D341Med (cell line): Measurements from ENCODE around the gene ATXN7.
A peak's percentile ranks its signal among the peaks of the same experiment; 100 is the strongest.

ENCODE experiments used
- DNase-seq: peaks from one replicate; pipeline ENCODE4 v3.0.0; 2012; ENCODE audit warnings: low spot score

ATXN7 gene

GRCh38 chr3:63934041-63934866 lies 70.6 kb downstream of the ATXN7 start:
- DNase-seq, result no peak

GRCh38 chr3:63936925-63937324 lies 73.3 kb downstream of the ATXN7 start:
- DNase-seq, result no peak

GRCh38 chr3:63937661-63938651 lies 74.3 kb downstream of the ATXN7 start:
- peak; percentile 58 for DNase-seq

GRCh38 chr3:63940389-63940757 lies 76.7 kb downstream of the ATXN7 start:
- DNase-seq, result no peak

- no peak for DNase-seq
These were observed 78.9 kb downstream of the ATXN7 start for GRCh38 chr3:63942528-63942927.

GRCh38 chr3:63943678-63944077 lies 80.0 kb downstream of the ATXN7 start:
- DNase-seq, result no peak

GRCh38 chr3:63945558-63946096 lies 82.0 kb downstream of the ATXN7 start:
- DNase-seq, result no peak

- DNase-seq, result no peak
These were observed 83.1 kb downstream of the ATXN7 start for GRCh38 chr3:63946753-63947152.

- no peak for DNase-seq
These were observed 83.9 kb downstream of the ATXN7 start for GRCh38 chr3:63947594-63947993.

GRCh38 chr3:63949005-63949404 lies 85.3 kb downstream of the ATXN7 start:
- no peak for DNase-seq

- no peak for DNase-seq
These were observed 87.0 kb downstream of the ATXN7 start for GRCh38 chr3:63950698-63951097.

GRCh38 chr3:63951492-63952247 lies 88.0 kb downstream of the ATXN7 start:
- DNase-seq, result no peak

GRCh38 chr3:63952248-63952594 lies 88.6 kb downstream of the ATXN7 start:
- DNase-seq, result no peak

- no peak for DNase-seq
These were observed 90.5 kb downstream of the ATXN7 start for GRCh38 chr3:63954182-63954581.

- no peak for DNase-seq
These were observed 91.5 kb downstream of the ATXN7 start for GRCh38 chr3:63955036-63955650.

GRCh38 chr3:63955830-63956545 lies 92.3 kb downstream of the ATXN7 start:
- DNase-seq, result no peak

- DNase-seq, result no peak
These were observed 95.5 kb downstream of the ATXN7 start for GRCh38 chr3:63959146-63959545.

- peak; percentile 38 for DNase-seq
These were observed 96.5 kb downstream of the ATXN7 start for GRCh38 chr3:63960048-63960711.

- peak; percentile 47 for DNase-seq
These were observed 98.2 kb downstream of the ATXN7 start for GRCh38 chr3:63961891-63962290.

GRCh38 chr3:63963496-63963895 lies 99.8 kb downstream of the ATXN7 start:
- no peak for DNase-seq
